Measurements from ENCODE around the gene RPL19.
"Not testable (repeated sequence)": the region's sequence is repeated elsewhere in the genome, so short reads cannot be mapped to it uniquely, and the experiment has no call there.

RPL19 gene

DNA sequence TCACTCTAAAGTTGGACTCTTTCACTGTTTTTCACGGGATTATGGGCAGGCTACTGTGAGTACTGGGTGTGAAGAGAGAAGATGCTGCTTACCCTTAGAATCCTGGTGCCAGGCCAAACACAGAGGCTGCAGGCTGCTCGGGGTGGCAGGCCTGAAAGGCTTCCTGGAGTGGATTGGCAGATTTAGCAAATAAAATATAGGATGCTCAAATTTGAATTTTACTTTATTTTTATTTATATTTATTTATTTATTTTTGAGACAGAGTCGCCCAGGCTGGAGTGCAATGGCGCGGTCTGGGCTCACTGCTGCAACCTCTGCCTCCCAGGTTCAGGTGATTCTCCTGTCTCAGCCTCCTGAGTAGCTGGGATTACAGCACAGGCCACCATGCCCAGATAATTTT lies 40.5 kb downstream of the RPL19 start:
- H3K9ac ChIP-seq (ENCODE audit: low read depth, low read length) = no peak overlapping the region
- H3K4me1 ChIP-seq (ENCODE audit: insufficient read depth, low read length) = peaks cover 4% of the 10 kb centered on the region; the same call in 1 of the 2 replicates
- H3K27me3 ChIP-seq (ENCODE audit: insufficient read depth, low read length) = no peaks in the 10 kb centered on the region; the same call in 1 of the 2 replicates
- no peak overlapping the region for H3K27ac ChIP-seq (ENCODE audit: low read length)
- H3K9me3 ChIP-seq (ENCODE audit: insufficient read depth, low read depth, low read length) = no peaks in the 10 kb centered on the region
- no peaks in the 10 kb centered on the region for H3K36me3 ChIP-seq (ENCODE audit: insufficient read depth, low read depth, low read length)
- H3K4me3 ChIP-seq (ENCODE audit: low read length) = no peak overlapping the region

DNA sequence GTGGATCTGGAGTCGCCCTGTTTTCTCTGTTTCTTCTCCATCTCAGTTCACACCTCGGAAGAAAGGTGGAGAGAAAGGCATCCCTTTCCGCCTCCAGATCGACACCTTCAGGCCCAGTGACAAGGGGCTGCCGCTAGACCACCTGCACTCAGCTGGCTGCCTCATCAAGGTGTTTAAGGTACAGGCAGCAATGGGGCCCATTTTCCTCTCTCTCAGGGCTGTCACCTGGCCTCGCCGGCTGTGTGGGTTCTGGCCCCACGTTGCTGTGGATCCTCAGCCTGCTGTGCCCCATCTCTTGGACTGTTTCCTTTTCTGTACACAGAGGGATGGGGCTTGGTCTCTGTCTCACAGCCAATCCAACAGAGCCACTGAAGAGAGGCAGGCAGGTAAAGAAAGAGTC lies 43.1 kb downstream of the RPL19 start:
- Histone ChIP-seq H3K4me3 (ENCODE audit: low read length) (no peak overlapping the region), H3K4me1 (ENCODE audit: insufficient read depth, low read length) (peaks cover 4% of the 10 kb centered on the region; the same call in 1 of the 2 replicates), H3K27me3 (ENCODE audit: insufficient read depth, low read length) (no peaks in the 10 kb centered on the region; the same call in 1 of the 2 replicates), H3K27ac (ENCODE audit: low read length) (no peak overlapping the region), H3K36me3 (ENCODE audit: insufficient read depth, low read depth, low read length) (no peaks in the 10 kb centered on the region), H3K9me3 (ENCODE audit: insufficient read depth, low read depth, low read length) (no peaks in the 10 kb centered on the region), H3K9ac (ENCODE audit: low read depth, low read length) (no peak overlapping the region)

GRCh38 chr17:39244016-39244599 lies 44.0 kb downstream of the RPL19 start:
- peaks cover 4% of the 10 kb centered on the region; the same call in 1 of the 2 replicates for H3K4me1 ChIP-seq (ENCODE audit: insufficient read depth, low read length)
- no peaks in the 10 kb centered on the region for H3K27me3 ChIP-seq (ENCODE audit: insufficient read depth, low read length)
- no peak overlapping the region for H3K4me3 ChIP-seq (ENCODE audit: low read length)
- no peaks in the 10 kb centered on the region for H3K36me3 ChIP-seq (ENCODE audit: insufficient read depth, low read depth, low read length)
- no peak overlapping the region for H3K9ac ChIP-seq (ENCODE audit: low read depth, low read length)
- no peak overlapping the region for H3K27ac ChIP-seq (ENCODE audit: low read length)
- no peaks in the 10 kb centered on the region for H3K9me3 ChIP-seq (ENCODE audit: insufficient read depth, low read depth, low read length)

GRCh38 chr17:39244600-39245570 lies 44.8 kb downstream of the RPL19 start:
- Histone ChIP-seq H3K27ac (ENCODE audit: low read length) (no peak overlapping the region), H3K4me1 (ENCODE audit: insufficient read depth, low read length) (peaks cover 4% of the 10 kb centered on the region; the same call in 1 of the 2 replicates), H3K4me3 (ENCODE audit: low read length) (no peak overlapping the region), H3K27me3 (ENCODE audit: insufficient read depth, low read length) (no peaks in the 10 kb centered on the region), H3K36me3 (ENCODE audit: insufficient read depth, low read depth, low read length) (no peaks in the 10 kb centered on the region), H3K9ac (ENCODE audit: low read depth, low read length) (no peak overlapping the region), H3K9me3 (ENCODE audit: insufficient read depth, low read depth, low read length) (no peaks in the 10 kb centered on the region)

DNA sequence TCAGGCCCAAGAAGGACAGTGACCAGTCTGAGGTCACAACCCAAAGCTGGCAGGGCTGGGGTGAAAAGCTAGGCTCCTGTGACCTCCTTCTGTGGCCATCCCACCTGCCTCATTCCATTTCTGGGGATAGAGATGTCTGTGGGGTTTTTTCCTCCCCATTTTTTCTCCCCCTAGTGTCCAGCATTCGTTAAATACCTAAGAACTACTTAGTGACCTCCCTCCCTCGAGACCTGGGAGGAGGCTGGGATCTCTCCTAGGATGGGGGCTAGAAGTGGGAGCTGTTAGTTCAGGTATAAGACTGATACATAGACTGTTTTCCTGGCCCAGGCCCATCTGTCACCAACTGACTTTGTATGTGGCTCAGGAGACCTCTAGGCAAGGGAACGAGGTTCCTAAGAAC lies 46.2 kb downstream of the RPL19 start:
- no peak overlapping the region for H3K9ac ChIP-seq (ENCODE audit: low read depth, low read length)
- H3K4me1 ChIP-seq (ENCODE audit: insufficient read depth, low read length) = peaks cover 4% of the 10 kb centered on the region; the same call in 1 of the 2 replicates
- no peaks in the 10 kb centered on the region for H3K27me3 ChIP-seq (ENCODE audit: insufficient read depth, low read length)
- no peak overlapping the region for H3K4me3 ChIP-seq (ENCODE audit: low read length)
- H3K36me3 ChIP-seq (ENCODE audit: insufficient read depth, low read depth, low read length) = no peaks in the 10 kb centered on the region
- H3K27ac ChIP-seq (ENCODE audit: low read length) = no peak overlapping the region
- H3K9me3 ChIP-seq (ENCODE audit: insufficient read depth, low read depth, low read length) = no peaks in the 10 kb centered on the region

DNA sequence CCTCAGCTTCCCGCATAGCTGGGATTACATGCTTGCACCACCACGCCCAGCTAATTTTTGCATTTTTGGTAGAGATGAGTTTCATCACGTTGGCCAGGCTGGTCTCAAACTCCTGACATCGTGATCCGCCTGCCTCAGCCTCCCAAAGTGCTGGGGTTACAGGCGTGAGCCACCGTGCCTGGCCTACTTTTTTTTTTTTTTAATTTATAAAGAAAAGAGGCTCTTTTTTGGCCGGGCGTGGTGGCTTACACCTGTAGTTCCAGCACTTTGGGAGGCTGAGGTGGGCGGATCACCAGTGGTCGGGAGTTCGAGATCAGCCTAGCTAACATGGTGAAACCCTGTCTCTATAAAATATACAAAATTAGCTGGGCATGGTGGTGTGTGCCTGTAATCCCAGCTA lies 50.0 kb downstream of the RPL19 start:
- H3K27me3 ChIP-seq (ENCODE audit: insufficient read depth, low read length); H3K36me3 ChIP-seq (ENCODE audit: insufficient read depth, low read depth, low read length); H3K4me1 ChIP-seq (ENCODE audit: insufficient read depth, low read length); H3K27ac ChIP-seq (ENCODE audit: low read length); H3K9me3 ChIP-seq (ENCODE audit: insufficient read depth, low read depth, low read length); H3K9ac ChIP-seq (ENCODE audit: low read depth, low read length); H3K4me3 ChIP-seq (ENCODE audit: low read length): not testable (repeated sequence)

GRCh38 chr17:39251997-39252396 lies 51.9 kb downstream of the RPL19 start:
- H3K36me3 ChIP-seq (ENCODE audit: insufficient read depth, low read depth, low read length) = no peaks in the 10 kb centered on the region
- H3K9me3 ChIP-seq (ENCODE audit: insufficient read depth, low read depth, low read length) = no peaks in the 10 kb centered on the region
- no peak overlapping the region for H3K9ac ChIP-seq (ENCODE audit: low read depth, low read length)
- H3K27me3 ChIP-seq (ENCODE audit: insufficient read depth, low read length) = no peaks in the 10 kb centered on the region
- H3K4me1 ChIP-seq (ENCODE audit: insufficient read depth, low read length) = no peaks in the 10 kb centered on the region; the same call in 1 of the 2 replicates
- no peak overlapping the region for H3K4me3 ChIP-seq (ENCODE audit: low read length)
- no peak overlapping the region for H3K27ac ChIP-seq (ENCODE audit: low read length)

- H3K27me3 ChIP-seq (ENCODE audit: insufficient read depth, low read length) = no peaks in the 10 kb centered on the region
- H3K36me3 ChIP-seq (ENCODE audit: insufficient read depth, low read depth, low read length) = peaks cover 4% of the 10 kb centered on the region; the same call in 1 of the 2 replicates
- H3K4me1 ChIP-seq (ENCODE audit: insufficient read depth, low read length) = no peaks in the 10 kb centered on the region; the same call in 1 of the 2 replicates
- no peak overlapping the region for H3K4me3 ChIP-seq (ENCODE audit: low read length)
- no peaks in the 10 kb centered on the region for H3K9me3 ChIP-seq (ENCODE audit: insufficient read depth, low read depth, low read length)
- H3K9ac ChIP-seq (ENCODE audit: low read depth, low read length) = peak overlapping the region; percentile 37; the same call in 1 of the 2 replicates
- no peak overlapping the region for H3K27ac ChIP-seq (ENCODE audit: low read length)
Observed at GRCh38 chr17:39252788-39253460, 52.8 kb downstream of the RPL19 start.
